22Rv1 (cell line): ENCODE data around the gene GPR35.

Experiments used
- ZFX ChIP-seq: fragments of 450-650 bp; IDR thresholded peaks from 2 replicates; pipeline ENCODE4 v1.6.1; 2017; ENCODE audit warnings: antibody characterized with exemption, borderline replicate concordance
- TF ChIP-seq, protein P1 (sequence below): fragments of 450-650 bp; IDR thresholded peaks from 2 replicates; pipeline ENCODE4 v1.5.1; 2017; ENCODE audit warnings: mild to moderate bottlenecking

- TF ChIP-seq, protein P1, sequence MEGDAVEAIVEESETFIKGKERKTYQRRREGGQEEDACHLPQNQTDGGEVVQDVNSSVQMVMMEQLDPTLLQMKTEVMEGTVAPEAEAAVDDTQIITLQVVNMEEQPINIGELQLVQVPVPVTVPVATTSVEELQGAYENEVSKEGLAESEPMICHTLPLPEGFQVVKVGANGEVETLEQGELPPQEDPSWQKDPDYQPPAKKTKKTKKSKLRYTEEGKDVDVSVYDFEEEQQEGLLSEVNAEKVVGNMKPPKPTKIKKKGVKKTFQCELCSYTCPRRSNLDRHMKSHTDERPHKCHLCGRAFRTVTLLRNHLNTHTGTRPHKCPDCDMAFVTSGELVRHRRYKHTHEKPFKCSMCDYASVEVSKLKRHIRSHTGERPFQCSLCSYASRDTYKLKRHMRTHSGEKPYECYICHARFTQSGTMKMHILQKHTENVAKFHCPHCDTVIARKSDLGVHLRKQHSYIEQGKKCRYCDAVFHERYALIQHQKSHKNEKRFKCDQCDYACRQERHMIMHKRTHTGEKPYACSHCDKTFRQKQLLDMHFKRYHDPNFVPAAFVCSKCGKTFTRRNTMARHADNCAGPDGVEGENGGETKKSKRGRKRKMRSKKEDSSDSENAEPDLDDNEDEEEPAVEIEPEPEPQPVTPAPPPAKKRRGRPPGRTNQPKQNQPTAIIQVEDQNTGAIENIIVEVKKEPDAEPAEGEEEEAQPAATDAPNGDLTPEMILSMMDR: no peak
- TF ChIP-seq ZFX: no peak
Measured at GRCh38 chr2:240645346-240645745, 20.1 kb downstream of the GPR35 start.
